NB4 (cell line): Measurements from ENCODE around the gene MTHFS.
"Not testable (repeated sequence)": the region's sequence is repeated elsewhere in the genome, so short reads cannot be mapped to it uniquely, and the experiment has no call there.

Experiments
- CTCF ChIP-seq: IDR thresholded peaks from one replicate; pipeline ENCODE4 v1.5.1; 2012; ENCODE audit warnings: low read depth, low read length
- MAX ChIP-seq: IDR thresholded peaks from 2 replicates; pipeline ENCODE4 v1.6.1; 2011; ENCODE audit warnings: low read depth, low read length
- POLR2A ChIP-seq: IDR thresholded peaks from 2 replicates; pipeline ENCODE4 v1.6.1; 2011; ENCODE audit warnings: mild to moderate bottlenecking; ENCODE audit not compliant: insufficient read length; ENCODE audit errors: extremely low read depth

GRCh38 chr15:79900818-79901378 lies 4.1 kb upstream of the MTHFS start:
- TF ChIP-seq CTCF, POLR2A, MAX: not testable (repeated sequence)
